Measurements from ENCODE around the gene POLR3GL.

- TF ChIP-seq EP300 (IDR thresholded peaks at IDR 0.05) = no peak
- TF ChIP-seq POLR2A (IDR thresholded peaks at IDR 0.05) = no peak
- no peak for TF ChIP-seq CTCF (IDR thresholded peaks at IDR 0.05)
- TF ChIP-seq POLR2AphosphoS5 (IDR thresholded peaks at IDR 0.05) = no peak
Measured at GRCh38 chr1:145961425-145962156, 2.9 kb upstream of the POLR3GL start.
